Mesodermal cell (in vitro differentiated cells): ENCODE results near the gene UQCRC2.
A peak's percentile ranks its signal among the peaks of the same experiment; 100 is the strongest.
"Not testable (repeated sequence)": the region's sequence is repeated elsewhere in the genome, so short reads cannot be mapped to it uniquely, and the experiment has no call there.

Source experiments
- H3K27ac ChIP-seq: 2 replicates; pipeline ENCODE4 v1.7.0; 2013; ENCODE audit warnings: mild to moderate bottlenecking, low read depth, low read length, moderate library complexity; ENCODE audit not compliant: severe bottlenecking
- H3K36me3 ChIP-seq: 2 replicates; pipeline ENCODE4 v1.7.1; 2013; ENCODE audit warnings: mild to moderate bottlenecking, low read length, moderate library complexity; ENCODE audit not compliant: control insufficient read depth, insufficient read depth
- H3K4me1 ChIP-seq: one replicate; pipeline ENCODE4 v1.7.1; 2013; ENCODE audit warnings: mild to moderate bottlenecking, low read length; ENCODE audit not compliant: insufficient read depth, control insufficient read depth, poor library complexity, severe bottlenecking
- H3K4me3 ChIP-seq: 2 replicates; pipeline ENCODE4 v1.7.0; 2013; ENCODE audit warnings: low read length, control low read depth, mild to moderate bottlenecking; ENCODE audit not compliant: insufficient read depth, poor library complexity, severe bottlenecking; ENCODE audit errors: extremely low read depth
- H3K9me3 ChIP-seq: 2 replicates; pipeline ENCODE4 v1.7.1; 2013; ENCODE audit warnings: mild to moderate bottlenecking, low read length, moderate library complexity; ENCODE audit not compliant: control insufficient read depth
- WGBS, 2 experiments: methylation state at CpG; one replicate each; pipeline ENCODE4 v1.1.5; 2013; ENCODE audit warnings: missing lambda C conversion rate in 2 of 2; ENCODE audit not compliant: insufficient coverage in 2 of 2; 5-methylcytosine and 5-hydroxymethylcytosine counted together

Gene UQCRC2

GRCh38 chr16:22008215-22009059 lies 55.3 kb downstream of the UQCRC2 start:
- Histone ChIP-seq H3K4me3 (peak overlapping the region; percentile 83), H3K27ac (no peak overlapping the region), H3K36me3 (no peaks in the 10 kb centered on the region), H3K9me3 (no peaks in the 10 kb centered on the region), H3K4me1 (peaks cover 2% of the 10 kb centered on the region)
- WGBS, 2 experiments = 0 to 1% methylated on average over 30 to 33 of the region's 65 CpGs

DNA sequence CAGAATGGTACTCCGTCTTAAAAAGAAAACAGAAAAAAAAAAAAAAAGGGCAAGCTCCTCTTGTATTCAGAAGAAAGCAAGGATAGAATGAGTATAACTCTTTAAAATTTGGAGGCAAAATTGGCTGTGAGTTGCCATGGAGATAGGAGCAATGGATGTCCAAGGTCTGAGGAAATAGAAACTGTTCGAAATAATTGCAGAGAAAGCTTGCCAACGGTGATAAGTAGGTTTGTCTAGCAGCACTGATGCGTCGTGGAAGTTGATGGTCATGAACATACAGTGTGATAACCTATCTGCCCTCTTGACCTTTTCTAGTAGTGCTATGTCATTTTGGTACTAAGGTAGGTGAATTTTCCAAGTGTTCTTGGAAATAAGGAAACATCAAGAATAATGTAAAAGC lies 57.7 kb downstream of the UQCRC2 start:
- Histone ChIP-seq H3K9me3 (no peaks in the 10 kb centered on the region), H3K4me1 (peaks cover 2% of the 10 kb centered on the region)
- 100% methylated on average over 1 to 3 of the region's 5 CpGs for WGBS, 2 experiments

DNA sequence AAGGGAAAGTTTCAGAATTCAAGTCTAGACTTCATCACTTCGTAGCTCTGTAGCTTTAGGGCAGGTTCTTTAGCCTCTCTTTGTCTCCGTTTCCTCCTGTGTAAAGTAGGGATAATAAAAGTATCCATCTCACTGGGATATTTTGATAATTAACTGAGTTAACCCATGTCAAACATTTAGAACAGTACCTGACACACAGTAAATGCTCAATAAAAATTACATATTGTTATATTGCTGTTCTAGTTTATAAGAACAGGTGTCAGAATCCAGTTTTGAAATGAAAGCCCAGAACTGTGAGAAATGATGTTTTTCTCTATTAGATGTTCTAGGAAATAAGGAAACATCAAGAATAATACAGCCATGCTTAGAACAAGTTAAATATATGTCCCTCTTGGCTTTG lies 59.1 kb downstream of the UQCRC2 start:
- no peak overlapping the region for H3K27ac ChIP-seq
- WGBS, 2 experiments = no CpG with 5 or more reads among the region's 2 CpGs
- H3K4me3 ChIP-seq = no peak overlapping the region
- no peaks in the 10 kb centered on the region for H3K9me3 ChIP-seq
- peaks cover 2% of the 10 kb centered on the region for H3K4me1 ChIP-seq
- no peaks in the 10 kb centered on the region for H3K36me3 ChIP-seq

More for the DNA sequence above, 57.7 kb downstream of the UQCRC2 start:
- Histone ChIP-seq H3K36me3 (no peaks in the 10 kb centered on the region), H3K4me3 (no peak overlapping the region), H3K27ac (no peak overlapping the region)

GRCh38 chr16:22013486-22013885 lies 60.3 kb downstream of the UQCRC2 start:
- Histone ChIP-seq H3K27ac (no peak overlapping the region), H3K4me3 (no peak overlapping the region), H3K4me1 (peaks cover 2% of the 10 kb centered on the region), H3K9me3 (no peaks in the 10 kb centered on the region), H3K36me3 (no peaks in the 10 kb centered on the region)
- 100% methylated on average over 1 of the region's 4 CpGs; no CpG with 5 or more reads in 1 of the 2 experiments for WGBS, 2 experiments

DNA sequence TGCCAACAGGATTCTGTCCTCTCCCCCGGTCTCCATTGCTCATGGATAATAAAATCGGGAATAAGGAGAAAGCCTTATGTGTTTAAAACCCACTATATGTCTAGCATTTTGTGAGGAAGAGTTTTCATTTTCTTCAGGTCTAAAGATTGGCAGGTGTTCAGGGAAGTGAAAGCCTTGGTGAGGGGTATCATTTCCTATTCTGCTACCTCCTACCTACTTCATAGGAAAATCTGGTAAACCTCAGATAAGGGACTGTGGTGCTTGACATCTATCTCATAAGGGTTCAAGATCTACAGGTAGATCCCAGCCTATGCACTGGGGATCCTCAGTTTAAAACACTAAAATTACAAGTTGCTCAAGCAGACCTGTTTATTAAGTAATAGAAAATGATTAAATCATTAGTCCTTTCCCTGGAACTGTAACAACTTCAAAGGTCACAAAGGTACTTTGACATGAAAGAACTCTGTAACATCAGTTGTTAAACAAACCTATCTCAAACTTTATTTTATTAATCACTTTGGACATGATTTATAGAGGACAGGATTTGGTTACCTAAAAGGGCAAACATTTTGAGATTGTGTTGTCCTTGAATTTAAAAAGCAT lies 61.2 kb downstream of the UQCRC2 start:
- WGBS, 2 experiments = 100% methylated on average over 2 of the region's 2 CpGs; no CpG with 5 or more reads in 1 of the 2 experiments
- Histone ChIP-seq H3K4me3 (no peak overlapping the region), H3K4me1 (no peaks in the 10 kb centered on the region), H3K9me3 (no peaks in the 10 kb centered on the region), H3K27ac (no peak overlapping the region), H3K36me3 (no peaks in the 10 kb centered on the region)

GRCh38 chr16:22016927-22017326 lies 63.8 kb downstream of the UQCRC2 start:
- H3K36me3 ChIP-seq = no peaks in the 10 kb centered on the region
- H3K27ac ChIP-seq = no peak overlapping the region
- H3K4me3 ChIP-seq = no peak overlapping the region
- H3K9me3 ChIP-seq = no peaks in the 10 kb centered on the region
- no peaks in the 10 kb centered on the region for H3K4me1 ChIP-seq
- 80% methylated on average over 1 of the region's 4 CpGs; no CpG with 5 or more reads in 1 of the 2 experiments for WGBS, 2 experiments

- H3K4me3 ChIP-seq = no peak overlapping the region
- H3K4me1 ChIP-seq = no peaks in the 10 kb centered on the region
- no peaks in the 10 kb centered on the region for H3K9me3 ChIP-seq
- WGBS, 2 experiments = 100% methylated on average over 1 of the region's 1 CpG; no CpG with 5 or more reads in 1 of the 2 experiments
- no peak overlapping the region for H3K27ac ChIP-seq
- H3K36me3 ChIP-seq = no peaks in the 10 kb centered on the region
Observed at GRCh38 chr16:22018559-22018958, 65.4 kb downstream of the UQCRC2 start.

DNA sequence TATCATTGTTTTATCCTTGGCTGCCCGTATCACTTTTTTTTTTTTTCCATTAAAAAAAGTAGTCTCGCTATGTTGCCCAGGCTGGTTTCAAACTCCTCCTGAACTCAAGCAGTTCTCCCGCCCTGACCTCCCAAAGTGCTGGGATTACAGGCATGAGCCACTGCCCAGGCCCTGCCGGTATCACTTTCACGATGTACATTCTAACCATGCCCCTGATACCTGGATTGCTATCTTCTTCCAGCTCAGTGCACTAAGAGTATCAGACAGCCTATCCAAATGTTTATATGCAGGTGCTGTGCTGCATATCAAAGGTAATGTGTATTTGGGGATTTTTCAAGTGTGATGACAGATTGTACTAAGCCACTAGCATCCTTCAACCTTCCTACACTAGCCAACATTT lies 69.0 kb downstream of the UQCRC2 start:
- no peak overlapping the region for H3K4me3 ChIP-seq
- no peaks in the 10 kb centered on the region for H3K36me3 ChIP-seq
- H3K27ac ChIP-seq = no peak overlapping the region
- H3K9me3 ChIP-seq = no peaks in the 10 kb centered on the region
- 85 to 93% methylated on average over 2 to 3 of the region's 5 CpGs for WGBS, 2 experiments
- H3K4me1 ChIP-seq = peaks cover 9% of the 10 kb centered on the region

GRCh38 chr16:22023505-22023904 lies 70.3 kb downstream of the UQCRC2 start:
- H3K27ac ChIP-seq = no peak overlapping the region
- H3K4me1 ChIP-seq = peaks cover 9% of the 10 kb centered on the region
- H3K9me3 ChIP-seq = no peaks in the 10 kb centered on the region
- no peak overlapping the region for H3K4me3 ChIP-seq
- WGBS, 2 experiments = no CpG with 5 or more reads among the region's 1 CpG
- H3K36me3 ChIP-seq = no peaks in the 10 kb centered on the region

DNA sequence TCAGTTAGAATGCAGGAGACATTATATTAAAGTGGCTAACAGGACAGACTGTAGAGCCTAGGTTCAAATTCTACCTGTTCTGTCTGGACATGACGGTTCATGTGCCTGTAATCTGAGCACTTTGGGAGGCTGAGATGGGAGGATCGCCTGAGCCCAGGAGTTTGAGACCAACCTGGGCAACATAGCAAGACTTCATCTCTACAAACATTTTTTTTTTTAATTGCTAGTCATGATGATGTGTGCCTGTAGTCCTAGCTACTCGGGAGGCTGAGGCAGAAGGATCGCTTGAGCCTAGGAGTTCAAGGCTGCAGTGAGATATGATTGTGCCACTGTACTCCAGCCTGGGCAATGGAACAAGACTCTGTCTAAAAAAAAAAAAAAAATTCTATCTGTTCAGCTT lies 71.6 kb downstream of the UQCRC2 start:
- not testable (repeated sequence) for H3K9me3 ChIP-seq, H3K36me3 ChIP-seq, H3K4me1 ChIP-seq, H3K27ac ChIP-seq, H3K4me3 ChIP-seq
- 80 to 83% methylated on average over 1 of the region's 4 CpGs for WGBS, 2 experiments

DNA sequence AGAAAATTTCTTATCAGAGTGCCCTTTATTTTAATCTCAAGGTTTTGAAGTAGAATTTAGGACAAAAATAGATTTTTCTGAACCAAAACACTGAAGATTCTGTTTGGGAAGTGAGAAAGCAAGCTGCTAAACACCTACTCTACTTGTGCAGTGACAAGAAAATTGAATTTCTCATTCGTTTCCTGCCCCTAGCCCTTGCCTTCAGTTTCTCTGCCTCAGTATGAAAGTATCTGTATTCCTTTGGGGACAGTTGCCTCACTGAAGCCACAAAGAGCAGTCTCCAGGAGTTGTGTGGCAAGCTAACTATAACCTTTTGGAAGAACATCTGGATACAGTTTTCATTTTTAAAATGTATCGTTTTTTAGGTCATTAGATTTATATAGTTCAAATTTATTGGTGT lies 74.5 kb downstream of the UQCRC2 start:
- H3K27ac ChIP-seq = no peak overlapping the region
- no peaks in the 10 kb centered on the region for H3K9me3 ChIP-seq
- peaks cover 9% of the 10 kb centered on the region for H3K36me3 ChIP-seq
- no peak overlapping the region for H3K4me3 ChIP-seq
- H3K4me1 ChIP-seq = peaks cover 9% of the 10 kb centered on the region
- WGBS, 2 experiments = 89% methylated on average over 1 of the region's 2 CpGs; no CpG with 5 or more reads in 1 of the 2 experiments
